Breast epithelium (tissue), 3 donors: ENCODE data around the gene PSMB2.

ENCODE experiments used
- POLR2A ChIP-seq: fragments of 450-650 bp; IDR thresholded peaks from one replicate; pipeline ENCODE4 v1.6.1; 2016; ENCODE audit warnings: antibody characterized with exemption, mild to moderate bottlenecking, moderate library complexity
- POLR2AphosphoS5 ChIP-seq, 3 donors: sonication (generic); formaldehyde crosslinking; IDR thresholded peaks; one replicate each; pipeline ENCODE4 v1.6.1; 2017; ENCODE audit warnings: antibody characterized with exemption in 3 of 3
- TF ChIP-seq, protein P1 (sequence below), 3 donors: fragments of 450-650 bp; IDR thresholded peaks; one replicate each; pipeline ENCODE4 v1.5.1; 2016 to 2017; ENCODE audit warnings: antibody characterized with exemption in 3 of 3, mild to moderate bottlenecking in 3 of 3, moderate library complexity in 3 of 3

DNA sequence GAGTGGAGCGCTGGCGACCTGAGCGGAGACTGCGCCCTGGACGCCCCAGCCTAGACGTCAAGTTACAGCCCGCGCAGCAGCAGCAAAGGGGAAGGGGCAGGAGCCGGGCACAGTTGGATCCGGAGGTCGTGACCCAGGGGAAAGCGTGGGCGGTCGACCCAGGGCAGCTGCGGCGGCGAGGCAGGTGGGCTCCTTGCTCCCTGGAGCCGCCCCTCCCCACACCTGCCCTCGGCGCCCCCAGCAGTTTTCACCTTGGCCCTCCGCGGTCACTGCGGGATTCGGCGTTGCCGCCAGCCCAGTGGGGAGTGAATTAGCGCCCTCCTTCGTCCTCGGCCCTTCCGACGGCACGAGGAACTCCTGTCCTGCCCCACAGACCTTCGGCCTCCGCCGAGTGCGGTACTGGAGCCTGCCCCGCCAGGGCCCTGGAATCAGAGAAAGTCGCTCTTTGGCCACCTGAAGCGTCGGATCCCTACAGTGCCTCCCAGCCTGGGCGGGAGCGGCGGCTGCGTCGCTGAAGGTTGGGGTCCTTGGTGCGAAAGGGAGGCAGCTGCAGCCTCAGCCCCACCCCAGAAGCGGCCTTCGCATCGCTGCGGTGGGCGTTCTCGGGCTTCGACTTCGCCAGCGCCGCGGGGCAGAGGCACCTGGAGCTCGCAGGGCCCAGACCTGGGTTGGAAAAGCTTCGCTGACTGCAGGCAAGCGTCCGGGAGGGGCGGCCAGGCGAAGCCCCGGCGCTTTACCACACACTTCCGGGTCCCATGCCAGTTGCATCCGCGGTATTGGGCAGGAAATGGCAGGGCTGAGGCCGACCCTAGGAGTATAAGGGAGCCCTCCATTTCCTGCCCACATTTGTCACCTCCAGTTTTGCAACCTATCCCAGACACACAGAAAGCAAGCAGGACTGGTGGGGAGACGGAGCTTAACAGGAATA lies 64.0 kb downstream of the PSMB2 start:
- TF ChIP-seq, protein P1, sequence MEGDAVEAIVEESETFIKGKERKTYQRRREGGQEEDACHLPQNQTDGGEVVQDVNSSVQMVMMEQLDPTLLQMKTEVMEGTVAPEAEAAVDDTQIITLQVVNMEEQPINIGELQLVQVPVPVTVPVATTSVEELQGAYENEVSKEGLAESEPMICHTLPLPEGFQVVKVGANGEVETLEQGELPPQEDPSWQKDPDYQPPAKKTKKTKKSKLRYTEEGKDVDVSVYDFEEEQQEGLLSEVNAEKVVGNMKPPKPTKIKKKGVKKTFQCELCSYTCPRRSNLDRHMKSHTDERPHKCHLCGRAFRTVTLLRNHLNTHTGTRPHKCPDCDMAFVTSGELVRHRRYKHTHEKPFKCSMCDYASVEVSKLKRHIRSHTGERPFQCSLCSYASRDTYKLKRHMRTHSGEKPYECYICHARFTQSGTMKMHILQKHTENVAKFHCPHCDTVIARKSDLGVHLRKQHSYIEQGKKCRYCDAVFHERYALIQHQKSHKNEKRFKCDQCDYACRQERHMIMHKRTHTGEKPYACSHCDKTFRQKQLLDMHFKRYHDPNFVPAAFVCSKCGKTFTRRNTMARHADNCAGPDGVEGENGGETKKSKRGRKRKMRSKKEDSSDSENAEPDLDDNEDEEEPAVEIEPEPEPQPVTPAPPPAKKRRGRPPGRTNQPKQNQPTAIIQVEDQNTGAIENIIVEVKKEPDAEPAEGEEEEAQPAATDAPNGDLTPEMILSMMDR (IDR thresholded peaks at IDR 0.05) = no peak
- TF ChIP-seq POLR2AphosphoS5 (IDR thresholded peaks at IDR 0.05) (no peak), POLR2A (no peak)
